CD4-positive, alpha-beta T cell treated with Interleukin-6 for 4 hours (primary cell): ENCODE data around the gene NBDY.
"Not testable (repeated sequence)": the region's sequence is repeated elsewhere in the genome, so short reads cannot be mapped to it uniquely, and the experiment has no call there.

ENCODE experiments used
- DNase-seq: peaks from one replicate; pipeline ENCODE4 v3.0.0-alpha.2; 2020; ENCODE audit warnings: mixed read lengths

The NBDY gene

GRCh38 chrX:56802921-56803849 lies 74.1 kb downstream of the NBDY start:
- peak; percentile 88 for DNase-seq

GRCh38 chrX:56803850-56804681 lies 75.0 kb downstream of the NBDY start:
- no peak for DNase-seq

GRCh38 chrX:56804867-56805266 lies 75.8 kb downstream of the NBDY start:
- DNase-seq, result no peak

GRCh38 chrX:56805399-56805798 lies 76.4 kb downstream of the NBDY start:
- no peak for DNase-seq

GRCh38 chrX:56806176-56806575 lies 77.1 kb downstream of the NBDY start:
- DNase-seq, result not testable (repeated sequence)

GRCh38 chrX:56811599-56811998 lies 82.6 kb downstream of the NBDY start:
- DNase-seq, result no peak

- peak; percentile 53 for DNase-seq
These were observed 83.6 kb downstream of the NBDY start for GRCh38 chrX:56812515-56813105.

- DNase-seq, result peak; percentile 51
These were observed 84.3 kb downstream of the NBDY start for GRCh38 chrX:56813318-56813837.

GRCh38 chrX:56817179-56817578 lies 88.1 kb downstream of the NBDY start:
- no peak for DNase-seq

GRCh38 chrX:56826020-56826419 lies 97.0 kb downstream of the NBDY start:
- DNase-seq, result no peak

GRCh38 chrX:56833626-56834025 lies 104.6 kb downstream of the NBDY start:
- DNase-seq, result no peak

- DNase-seq, result no peak
These were observed 124.4 kb downstream of the NBDY start for GRCh38 chrX:56853436-56853835.

- DNase-seq, result no peak
These were observed 128.0 kb downstream of the NBDY start for GRCh38 chrX:56857042-56857441.

- no peak for DNase-seq
These were observed 131.8 kb downstream of the NBDY start for GRCh38 chrX:56860888-56861287.
